H9 (cell line): Measurements from ENCODE around the gene FAM43B. TPM values are rescaled to one million over a fixed set of nuclear protein-coding genes. Genes with fewer than 3 reads are reported as not detected.

ENCODE experiments used
- DNase-seq: peaks from one replicate; pipeline ENCODE4 v3.0.0-alpha.2; 2017
- H2AFZ ChIP-seq: one replicate; pipeline ENCODE4 v1.6.1; 2013; ENCODE audit warnings: mild to moderate bottlenecking, low read length, control low read depth, moderate library complexity
- H2AK5ac ChIP-seq: 2 replicates; pipeline ENCODE4 v1.6.1; 2013; ENCODE audit warnings: low read length, control low read depth, mixed read lengths; ENCODE audit not compliant: insufficient read length
- H2BK120ac ChIP-seq: one replicate; pipeline ENCODE4 v1.6.1; 2013; ENCODE audit warnings: low read depth, mild to moderate bottlenecking, low read length, control low read depth, inconsistent platforms; ENCODE audit not compliant: poor library complexity, severe bottlenecking
- H2BK12ac ChIP-seq: 2 replicates; pipeline ENCODE4 v1.6.1; 2013; ENCODE audit warnings: low read length, control low read depth, mixed read lengths, low read depth; ENCODE audit not compliant: insufficient read length
- H2BK15ac ChIP-seq: 2 replicates; pipeline ENCODE4 v1.6.1; 2013; ENCODE audit warnings: low read depth, low read length, control low read depth
- H2BK20ac ChIP-seq: one replicate; pipeline ENCODE4 v1.6.1; 2013; ENCODE audit warnings: low read depth, mild to moderate bottlenecking, low read length, control low read depth, inconsistent platforms; ENCODE audit not compliant: poor library complexity, severe bottlenecking
- H2BK5ac ChIP-seq: 2 replicates; pipeline ENCODE4 v1.6.1; 2013; ENCODE audit warnings: low read length, control low read depth, mixed read lengths; ENCODE audit not compliant: insufficient read length
- H3K14ac ChIP-seq: 2 replicates; pipeline ENCODE4 v1.6.1; 2013; ENCODE audit warnings: low read length, control low read depth; ENCODE audit not compliant: insufficient read depth
- H3K18ac ChIP-seq: 2 replicates; pipeline ENCODE4 v1.6.1; 2013; ENCODE audit warnings: low read depth, mild to moderate bottlenecking, mixed read lengths, low read length, control low read depth; ENCODE audit not compliant: insufficient read length
- H3K23ac ChIP-seq: 2 replicates; pipeline ENCODE4 v1.6.1; 2013; ENCODE audit warnings: low read length, control low read depth, mixed read lengths, low read depth; ENCODE audit not compliant: insufficient read length
- H3K23me2 ChIP-seq: 2 replicates; pipeline ENCODE4 v1.6.1; 2013; ENCODE audit warnings: low read depth, mild to moderate bottlenecking, mixed read lengths, low read length, control low read depth; ENCODE audit not compliant: insufficient read length, poor library complexity, severe bottlenecking
- H3K27ac ChIP-seq: 2 replicates; pipeline ENCODE4 v1.5.1; 2013; ENCODE audit warnings: low read length, control low read depth, mixed read lengths, low read depth; ENCODE audit not compliant: insufficient read length
- H3K27me3 ChIP-seq: 2 replicates; pipeline ENCODE4 v1.6.1; 2013; ENCODE audit warnings: low read length, control low read depth, inconsistent platforms; ENCODE audit not compliant: insufficient read depth
- H3K4ac ChIP-seq: 2 replicates; pipeline ENCODE4 v1.6.1; 2013; ENCODE audit warnings: low read depth, mild to moderate bottlenecking, control low read depth, inconsistent platforms, low read length, moderate library complexity
- H3K4me1 ChIP-seq: 2 replicates; pipeline ENCODE4 v1.6.1; 2013; ENCODE audit warnings: low read length, control low read depth, inconsistent platforms; ENCODE audit not compliant: insufficient read depth
- H3K4me2 ChIP-seq: 2 replicates; pipeline ENCODE4 v1.6.1; 2013; ENCODE audit warnings: low read length, control low read depth, mixed read lengths; ENCODE audit not compliant: insufficient read length, insufficient read depth
- H3K56ac ChIP-seq: 2 replicates; pipeline ENCODE4 v1.6.1; 2013; ENCODE audit warnings: low read depth, mild to moderate bottlenecking, mixed read lengths, low read length, control low read depth; ENCODE audit not compliant: insufficient read length
- H3K79me1 ChIP-seq: 2 replicates; pipeline ENCODE4 v1.6.1; 2013; ENCODE audit warnings: low read depth, mild to moderate bottlenecking, moderate library complexity, low read length, control low read depth, inconsistent platforms; ENCODE audit not compliant: insufficient read depth, poor library complexity, severe bottlenecking
- H3K79me2 ChIP-seq: 2 replicates; pipeline ENCODE4 v1.6.1; 2013; ENCODE audit warnings: low read length, control low read depth, inconsistent platforms; ENCODE audit not compliant: insufficient read depth
- H3K9ac ChIP-seq: 2 replicates; pipeline ENCODE4 v1.6.1; 2013; ENCODE audit warnings: low read length, control low read depth, mixed read lengths; ENCODE audit not compliant: insufficient read length; ENCODE audit errors: extremely low read depth
- H3K9me3 ChIP-seq: one replicate; pipeline ENCODE4 v1.6.1; 2013; ENCODE audit warnings: low read depth, low read length, inconsistent platforms; ENCODE audit not compliant: control insufficient read depth
- H3T11ph ChIP-seq: one replicate; pipeline ENCODE4 v1.6.1; 2013; ENCODE audit warnings: mild to moderate bottlenecking, low read length, control low read depth, inconsistent platforms
- H4K20me1 ChIP-seq: one replicate; pipeline ENCODE4 v1.6.1; 2013; ENCODE audit not compliant: control insufficient read depth, insufficient read length, insufficient read depth
- H4K5ac ChIP-seq: 2 replicates; pipeline ENCODE4 v1.6.1; 2013; ENCODE audit warnings: low read depth, mild to moderate bottlenecking, mixed read lengths, low read length, control low read depth; ENCODE audit not compliant: insufficient read length
- H4K8ac ChIP-seq: replicated peaks from 2 replicates; pipeline ENCODE4 v1.6.1; 2013; ENCODE audit warnings: low read length, control low read depth, mixed read lengths, low read depth; ENCODE audit not compliant: insufficient read length
- H4K91ac ChIP-seq: 2 replicates; pipeline ENCODE4 v1.6.1; 2013; ENCODE audit warnings: low read depth, mild to moderate bottlenecking, moderate library complexity, mixed read lengths, low read length, control low read depth; ENCODE audit not compliant: insufficient read length
- H3K27ac Mint-ChIP-seq, 3 experiments: 2 replicates in 2 of 3; 3 replicates in 1 of 3; pipeline ENCODE4 v1.8.0; 2020 to 2021; ENCODE audit warnings: mixed read lengths in 3 of 3, mild to moderate bottlenecking in 1 of 3, moderate library complexity in 1 of 3
- H3K27me3 Mint-ChIP-seq: 2 replicates; pipeline ENCODE4 v1.8.0; 2021; ENCODE audit warnings: low read depth, mild to moderate bottlenecking, moderate library complexity, mixed read lengths
- H3K36me3 Mint-ChIP-seq, 3 experiments: 2 replicates in 2 of 3; 3 replicates in 1 of 3; pipeline ENCODE4 v1.8.0; 2020 to 2021; ENCODE audit warnings: low read depth in 3 of 3, mixed read lengths in 3 of 3; ENCODE audit not compliant: insufficient read depth in 1 of 3
- H3K4me1 Mint-ChIP-seq, 2 experiments: 2 replicates each; pipeline ENCODE4 v1.8.0; 2020; ENCODE audit warnings: mixed read lengths in 2 of 2
- H3K4me3 Mint-ChIP-seq, 2 experiments: 2 replicates in 1 of 2; 3 replicates in 1 of 2; pipeline ENCODE4 v1.8.0; 2020 to 2021; ENCODE audit warnings: mild to moderate bottlenecking in 2 of 2, mixed read lengths in 2 of 2, moderate library complexity in 1 of 2
- H3K9me3 Mint-ChIP-seq, 2 experiments: 2 replicates in 1 of 2; 3 replicates in 1 of 2; pipeline ENCODE4 v1.8.0; 2020; ENCODE audit warnings: mild to moderate bottlenecking in 2 of 2, mixed read lengths in 2 of 2, moderate library complexity in 1 of 2
- CTCF ChIP-seq: fragments of 200-600 bp; sonication (generic); conservative IDR thresholded peaks from 3 replicates; pipeline ENCODE4 v1.8.0; 2021; ENCODE audit warnings: antibody characterized with exemption, mild to moderate bottlenecking
- WGBS: extraction: QIAGEN DNeasy Blood & Tissue Kit; methylation state at CpG from one replicate; pipeline ENCODE4 v1.1.7; 2013; ENCODE audit warnings: missing lambda C conversion rate, low lambda C conversion rate, mixed read lengths; ENCODE audit not compliant: insufficient read length; ENCODE audit errors: extremely low coverage; 5-methylcytosine and 5-hydroxymethylcytosine counted together
- total RNA-seq: library from RNA; stranded (reverse); gene quantifications from 2 replicates; pipeline ENCODE4 v1.2.1, GENCODE V29; 2021

Gene FAM43B
- total RNA-seq, 1 experiment from 2014 or later, result 0.22 TPM

- no peak overlapping the region for H3K27ac ChIP-seq
- H3K79me1 ChIP-seq, result no peaks in the 10 kb centered on the region
- H3K56ac ChIP-seq, result no peak overlapping the region
- H4K5ac ChIP-seq, result no peak overlapping the region
- no peak overlapping the region for H2BK5ac ChIP-seq
- H3K23me2 ChIP-seq, result no peaks in the 10 kb centered on the region
- peaks cover 2% of the 10 kb centered on the region; the same call in 1 of the 2 replicates for H3K79me2 ChIP-seq
- no peak overlapping the region for H3K14ac ChIP-seq
- H2BK12ac ChIP-seq, result no peak overlapping the region
- H3T11ph ChIP-seq, result no peak overlapping the region
- Mint-ChIP-seq H3K27me3 (peaks cover 5% of the 10 kb centered on the region), H3K4me1 (peaks cover 11 to 20% of the 10 kb centered on the region in 2 experiments), H3K4me3 (no peak overlapping the region), H3K27ac (no peak overlapping the region; a peak in 1 of 7 replicates), H3K36me3 (no peaks in the 10 kb centered on the region; a peak in 1 of 7 replicates), H3K9me3 (no peaks in the 10 kb centered on the region; a peak in 2 of 5 replicates)
- no peak overlapping the region for H4K91ac ChIP-seq
- H3K9me3 ChIP-seq, result no peaks in the 10 kb centered on the region
- no peak overlapping the region for H2AK5ac ChIP-seq
- no peak overlapping the region for H3K18ac ChIP-seq
- no peak overlapping the region for H2BK15ac ChIP-seq
- no peak overlapping the region for H3K9ac ChIP-seq
- no peak for TF ChIP-seq CTCF
- no peaks in the 10 kb centered on the region for H4K20me1 ChIP-seq
- no CpG with 5 or more reads among the region's 14 CpGs for WGBS
- H3K4ac ChIP-seq, result no peak overlapping the region
- no peak overlapping the region for H3K4me2 ChIP-seq
- H2AFZ ChIP-seq, result no peak overlapping the region
- H3K23ac ChIP-seq, result no peak overlapping the region
- H3K4me1 ChIP-seq, result no peaks in the 10 kb centered on the region
- DNase-seq, result no peak
- H3K27me3 ChIP-seq, result no peaks in the 10 kb centered on the region
- no peak overlapping the region for H4K8ac ChIP-seq
- H2BK120ac ChIP-seq, result no peak overlapping the region
- no peak overlapping the region for H2BK20ac ChIP-seq
Observed at GRCh38 chr1:20594746-20595145, 42.4 kb downstream of the FAM43B start.
